Body of pancreas (tissue), 4 donors: ENCODE data around the gene CCNYL1.

Source experiments
- CTCF ChIP-seq, 7 experiments: fragments of 450-650 bp in 4 of 7; fragments of 200-600 bp in 3 of 7; sonication (generic) in 3 of 7; IDR thresholded peaks; one replicate each; pipeline ENCODE4 v1.5.1; 2016 to 2019; ENCODE audit warnings: antibody characterized with exemption in 7 of 7
- POLR2A ChIP-seq, 3 donors: fragments of 450-650 bp; IDR thresholded peaks; one replicate each; pipeline ENCODE4 v1.6.1; 2016; ENCODE audit warnings: antibody characterized with exemption in 3 of 3, mild to moderate bottlenecking in 2 of 3

DNA sequence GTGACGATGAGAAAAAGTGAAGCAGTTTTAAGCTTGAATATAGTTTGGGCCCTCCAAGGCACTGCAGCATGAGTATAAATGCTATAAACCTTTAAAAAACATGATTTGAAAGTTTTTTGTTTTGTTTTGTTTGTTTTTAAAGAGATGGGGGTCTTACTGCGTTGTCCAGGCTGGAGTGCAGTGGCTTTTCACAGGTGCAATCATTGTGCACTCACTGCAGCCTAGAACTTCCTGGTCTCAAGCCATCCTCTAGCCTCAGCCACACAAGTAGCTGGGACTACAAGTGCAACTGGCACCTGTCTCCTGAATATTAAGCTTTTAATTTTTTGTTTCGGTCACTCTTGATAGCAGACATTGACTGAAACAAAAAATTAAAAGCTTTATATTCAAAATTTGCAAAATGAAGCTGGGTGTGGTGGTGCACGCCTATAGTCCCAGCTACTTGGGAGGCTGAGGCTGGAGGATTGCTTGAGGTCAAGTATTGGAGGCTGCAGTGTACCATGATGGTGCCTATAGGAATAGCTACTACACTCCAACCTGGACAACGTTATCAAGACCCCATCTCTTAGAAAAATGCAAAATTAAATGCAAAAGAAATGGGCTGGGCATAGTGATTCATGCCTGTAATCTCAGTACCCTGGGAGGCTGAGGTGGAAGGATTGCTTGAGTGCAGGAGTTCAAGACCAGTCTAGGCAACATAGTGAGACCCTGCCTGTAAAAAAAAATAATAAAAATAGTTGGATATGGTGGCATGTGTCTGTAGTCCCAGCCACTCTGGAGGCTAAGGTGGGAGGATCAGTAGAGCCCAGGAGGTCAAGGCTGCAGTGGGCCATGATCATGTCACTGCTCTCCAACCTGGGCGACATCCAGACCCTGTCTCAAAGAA is 43.3 kb downstream of the CCNYL1 start:
- TF ChIP-seq CTCF (IDR thresholded peaks at IDR 0.05) (no peak), POLR2A (IDR thresholded peaks at IDR 0.05) (no peak)
